GM18526 (cell line): ENCODE measurements around the gene RHOJ.

Source experiments
- POLR2A ChIP-seq: IDR thresholded peaks from 3 replicates; pipeline ENCODE4 v1.6.1; 2011; ENCODE audit not compliant: insufficient read length; ENCODE audit errors: extremely low read depth

RHOJ gene

DNA sequence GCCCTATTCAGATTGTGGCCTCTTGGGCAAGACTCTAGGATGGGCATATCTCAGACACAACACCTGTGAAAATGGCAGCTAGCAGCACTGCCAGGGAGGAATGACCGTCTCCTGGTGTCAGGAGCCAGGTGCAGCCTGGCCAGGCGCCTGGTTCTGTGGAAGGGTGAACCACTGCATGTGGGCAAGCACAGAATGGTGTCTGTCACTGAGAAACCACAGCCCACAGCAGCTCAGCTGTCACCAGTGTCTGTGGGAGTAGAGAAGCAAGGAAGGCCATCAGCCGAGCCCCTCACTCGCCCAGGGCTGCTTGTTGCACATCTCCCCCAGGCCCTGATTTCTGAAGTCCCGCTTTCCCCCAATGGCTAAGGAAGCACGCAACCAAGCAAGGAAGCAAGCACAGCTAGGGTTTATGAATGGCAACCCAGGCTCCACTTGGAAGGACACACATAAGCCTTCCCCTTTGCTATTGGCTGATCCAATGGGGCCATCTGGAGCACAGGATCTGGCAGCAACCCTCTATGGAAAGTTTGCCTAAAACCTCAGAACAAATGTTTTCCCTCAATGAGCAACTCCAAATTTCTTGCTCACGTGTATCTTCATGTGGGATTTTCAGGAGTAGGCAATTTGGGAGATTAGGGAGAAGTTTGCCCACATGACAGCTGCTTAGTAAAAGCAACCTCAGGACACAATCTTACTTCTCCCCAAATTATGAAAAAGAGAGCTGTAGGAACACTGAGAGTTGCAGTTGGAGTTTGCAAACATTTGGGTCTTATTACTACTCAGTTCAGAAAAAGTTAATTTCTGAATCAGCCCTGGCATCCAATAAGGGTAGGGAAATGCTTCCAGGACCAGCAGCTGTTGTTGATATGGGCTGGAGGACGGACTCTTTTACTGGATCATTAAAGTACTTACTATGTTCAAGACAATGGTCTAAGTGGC is 69.7 kb downstream of the RHOJ start:
- TF ChIP-seq POLR2A: no peak

DNA sequence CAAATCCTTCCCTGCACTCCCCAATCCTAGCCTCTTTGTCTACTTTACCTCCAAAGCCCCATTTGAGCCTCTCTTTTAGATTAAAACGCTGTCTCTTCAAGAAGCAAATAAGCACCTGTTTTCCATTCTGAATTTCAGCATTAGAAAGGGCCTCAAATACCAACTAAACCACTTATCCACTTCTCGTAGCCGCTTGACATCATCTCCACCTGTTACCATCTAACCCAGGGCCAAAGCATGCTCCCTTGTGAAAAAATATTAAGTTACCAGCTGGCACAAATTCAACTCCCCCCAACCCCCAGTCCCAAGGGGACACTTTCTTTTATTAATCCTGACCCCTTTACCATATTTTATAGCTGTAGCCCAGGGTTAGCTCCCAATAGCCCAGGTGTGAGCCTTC is 71.4 kb downstream of the RHOJ start:
- TF ChIP-seq POLR2A: no peak

- no peak for TF ChIP-seq POLR2A
These were observed 71.8 kb downstream of the RHOJ start for GRCh38 chr14:63276016-63276415.

- TF ChIP-seq POLR2A: no peak
These were observed 72.5 kb downstream of the RHOJ start for GRCh38 chr14:63276492-63277342.

- no peak for TF ChIP-seq POLR2A
These were observed 73.4 kb downstream of the RHOJ start for GRCh38 chr14:63277591-63278183.

GRCh38 chr14:63282997-63283883 is 79.0 kb downstream of the RHOJ start:
- TF ChIP-seq POLR2A: no peak

- no peak for TF ChIP-seq POLR2A
These were observed 79.6 kb downstream of the RHOJ start for GRCh38 chr14:63283884-63284248.

- TF ChIP-seq POLR2A: no peak
These were observed 81.8 kb downstream of the RHOJ start for GRCh38 chr14:63286071-63286470.

- no peak for TF ChIP-seq POLR2A
These were observed 83.6 kb downstream of the RHOJ start for GRCh38 chr14:63287666-63288483.

- no peak for TF ChIP-seq POLR2A
These were observed 84.6 kb downstream of the RHOJ start for GRCh38 chr14:63288853-63289252.

GRCh38 chr14:63290741-63291430 is 86.6 kb downstream of the RHOJ start:
- no peak for TF ChIP-seq POLR2A

DNA sequence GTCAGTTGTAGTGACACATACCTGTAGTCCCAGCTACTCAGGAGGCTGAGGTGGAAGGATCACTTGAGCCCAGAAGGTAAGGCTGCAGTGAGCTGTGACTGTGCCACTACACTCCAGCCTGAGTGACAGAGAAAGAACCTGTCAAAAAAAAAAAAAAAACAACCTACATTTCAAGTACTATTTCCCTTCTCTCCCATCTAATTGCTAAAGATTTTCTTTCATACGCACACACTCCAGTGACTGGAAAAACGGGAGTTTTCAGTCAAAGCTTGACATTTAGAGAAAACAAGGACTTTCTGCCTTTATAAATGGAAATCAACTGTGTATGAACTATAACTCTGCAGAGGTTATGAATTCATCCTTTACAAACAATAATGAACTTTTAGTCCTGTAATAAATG is 88.6 kb downstream of the RHOJ start:
- no peak for TF ChIP-seq POLR2A

GRCh38 chr14:63295231-63295685 is 91.0 kb downstream of the RHOJ start:
- no peak for TF ChIP-seq POLR2A

DNA sequence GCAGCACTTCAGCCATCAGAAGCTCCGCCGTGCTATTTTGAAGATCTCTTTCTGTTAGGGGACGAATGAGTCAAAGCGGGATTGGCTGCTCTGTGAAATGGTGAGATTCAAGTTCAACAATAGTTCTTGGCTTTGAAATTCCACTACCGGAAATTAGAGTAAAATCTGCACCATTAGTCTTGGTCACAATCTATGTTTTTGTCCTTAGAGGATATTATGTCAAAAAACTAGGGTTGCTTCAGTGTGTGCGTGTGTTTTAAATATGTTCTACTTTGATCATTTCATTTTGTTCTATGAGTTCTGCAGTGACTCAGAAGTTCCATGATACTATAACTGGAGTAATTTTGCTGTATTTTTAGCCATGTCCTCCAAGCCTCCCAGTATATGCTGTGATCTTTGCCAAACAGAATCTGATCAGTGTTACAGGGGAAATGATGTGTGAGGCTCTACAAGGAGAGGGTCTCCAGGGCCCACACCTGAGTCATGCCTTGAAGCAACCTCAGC is 91.9 kb downstream of the RHOJ start:
- no peak for TF ChIP-seq POLR2A
